GM18507 (cell line): Measurements from ENCODE around the gene HIVEP1.

Experiments used
- DNase-seq: peaks from one replicate; pipeline ENCODE4 v3.0.0; 2011; ENCODE audit warnings: low read depth; ENCODE audit not compliant: insufficient read length; ENCODE audit errors: extremely low spot score
- FAIRE-seq: peaks from 2 replicates; lab custom pipeline; 2011; peaks lifted over from hg19 to GRCh38; lab: Jason Lieb, UNC

The HIVEP1 gene

DNA sequence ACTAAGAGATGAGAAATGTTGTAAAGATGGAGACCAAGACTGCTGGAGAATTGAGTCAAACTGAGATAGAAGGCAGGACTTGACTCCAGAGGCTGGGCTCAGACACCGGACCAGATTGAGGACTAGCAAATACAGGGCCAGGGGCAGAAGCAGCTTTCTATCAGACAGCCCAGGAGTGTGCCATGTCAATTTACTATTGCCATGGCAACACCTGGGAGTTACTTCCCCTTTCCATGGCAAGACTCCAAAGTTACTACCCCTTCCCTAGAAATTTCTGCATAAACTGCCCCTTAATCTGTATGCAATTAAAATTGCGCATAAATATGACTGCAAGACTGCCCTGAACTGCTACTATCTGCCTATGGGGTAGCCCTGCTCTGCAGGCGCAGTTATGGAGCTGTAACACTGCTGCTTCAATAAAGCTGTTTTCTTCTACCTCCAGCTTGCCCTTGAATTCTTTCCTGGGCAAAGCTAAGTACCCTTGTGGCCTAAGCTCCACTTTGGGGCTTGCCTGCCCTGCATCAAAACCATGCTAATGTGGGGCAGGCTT lies 188.0 kb downstream of the HIVEP1 start:
- DNase-seq: no peak
- no peak for FAIRE-seq

DNA sequence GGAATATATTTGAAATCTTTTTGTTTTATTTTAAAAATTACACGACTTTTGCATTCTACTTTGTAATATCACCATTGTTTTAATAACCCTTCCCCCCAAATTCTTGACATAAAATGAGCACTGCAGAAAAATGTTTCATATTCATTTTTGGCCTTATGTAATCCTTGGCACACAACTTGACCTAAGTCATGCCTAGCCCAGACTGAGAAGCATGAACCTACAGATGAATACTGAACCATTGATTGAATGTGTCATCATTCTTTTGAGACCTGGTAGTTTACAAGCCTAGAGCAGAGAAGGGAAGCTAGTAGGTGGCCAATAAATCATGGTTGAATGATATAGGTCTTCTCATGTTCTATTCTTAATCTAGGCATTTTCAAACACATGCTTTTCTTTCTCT lies 188.6 kb downstream of the HIVEP1 start:
- DNase-seq: no peak

DNA sequence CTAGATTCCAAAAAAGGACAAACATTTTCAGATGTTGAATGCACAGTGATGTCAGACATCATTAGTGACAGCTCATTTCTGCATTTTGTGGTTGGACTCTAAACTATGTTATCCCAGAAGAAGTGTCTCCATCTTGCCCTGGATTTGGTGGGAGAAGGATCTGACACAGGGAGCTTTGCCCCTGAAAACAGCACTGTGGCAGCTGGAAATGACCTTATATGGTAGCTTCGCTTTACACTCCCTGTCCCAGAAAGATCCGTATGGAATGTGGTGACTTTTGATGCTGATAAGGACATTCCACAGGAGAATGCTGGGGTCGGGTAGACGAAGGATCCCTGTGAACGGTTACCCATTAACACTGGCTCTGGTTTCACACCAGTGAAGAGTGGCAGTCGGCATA lies 190.9 kb downstream of the HIVEP1 start:
- no peak for FAIRE-seq

More for the DNA sequence above, 188.6 kb downstream of the HIVEP1 start:
- FAIRE-seq: no peak

DNA sequence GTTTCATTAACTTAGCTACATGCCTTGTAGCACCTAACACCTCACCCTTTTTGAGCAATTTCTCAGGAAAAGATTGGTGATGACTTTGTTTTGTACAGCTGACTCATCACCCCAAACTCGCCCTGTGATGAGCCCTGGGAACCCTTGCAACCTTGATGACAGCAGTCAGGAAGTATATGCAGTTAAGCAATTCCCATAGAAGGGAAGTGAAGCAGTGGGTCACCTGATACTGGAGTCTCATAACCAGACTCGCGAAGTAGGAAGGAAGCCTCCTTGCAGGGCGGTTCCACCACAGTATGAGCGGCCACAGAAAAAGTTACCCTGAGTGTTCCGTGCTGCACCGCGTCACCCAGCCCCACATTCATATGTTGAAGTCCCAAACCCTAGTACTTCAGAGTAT lies 196.1 kb downstream of the HIVEP1 start:
- FAIRE-seq (no peak), DNase-seq (no peak)

More for the DNA sequence above, 190.9 kb downstream of the HIVEP1 start:
- DNase-seq: no peak

DNA sequence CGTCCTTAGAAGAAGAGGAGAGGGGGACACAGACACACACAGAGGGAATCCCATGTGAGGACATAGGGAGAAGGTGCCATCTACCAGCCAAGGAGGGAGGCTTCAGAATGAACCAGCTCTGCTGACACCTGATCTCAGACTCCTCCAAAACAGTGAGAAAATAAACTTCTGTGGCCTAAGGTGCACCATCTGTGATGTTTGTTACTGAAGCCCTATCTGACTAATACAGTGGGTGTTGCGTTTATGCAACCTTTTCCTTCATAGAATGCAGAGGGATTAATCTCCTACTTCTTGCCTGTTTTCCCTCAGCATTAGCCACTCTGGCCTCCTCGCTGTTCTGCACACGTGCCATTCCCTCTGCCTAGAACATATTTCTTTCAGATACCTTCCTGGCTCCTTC lies 196.6 kb downstream of the HIVEP1 start:
- no peak for FAIRE-seq
- no peak for DNase-seq
